Gastrocnemius medialis (tissue), 4 donors: ENCODE results near the gene COPS7A.
"Not testable (repeated sequence)": the region's sequence is repeated elsewhere in the genome, so short reads cannot be mapped to it uniquely, and the experiment has no call there.

Experiments used
- POLR2A ChIP-seq, 2 donors: fragments of 450-650 bp; IDR thresholded peaks; one replicate each; pipeline ENCODE4 v1.6.1; 2017; ENCODE audit warnings: antibody characterized with exemption in 2 of 2, mild to moderate bottlenecking in 2 of 2, moderate library complexity in 2 of 2
- TF ChIP-seq, protein P1 (sequence below), 5 experiments: fragments of 450-650 bp in 3 of 5; fragments of 200-600 bp in 2 of 5; sonication (generic) in 2 of 5; IDR thresholded peaks in 4 of 5; conservative IDR thresholded peaks in 1 of 5; 1 replicate in 4 of 5; 2 replicates in 1 of 5; pipeline ENCODE4 v1.5.1; 2016 to 2019; ENCODE audit warnings: antibody characterized with exemption in 5 of 5, mild to moderate bottlenecking in 3 of 5, moderate library complexity in 3 of 5

DNA sequence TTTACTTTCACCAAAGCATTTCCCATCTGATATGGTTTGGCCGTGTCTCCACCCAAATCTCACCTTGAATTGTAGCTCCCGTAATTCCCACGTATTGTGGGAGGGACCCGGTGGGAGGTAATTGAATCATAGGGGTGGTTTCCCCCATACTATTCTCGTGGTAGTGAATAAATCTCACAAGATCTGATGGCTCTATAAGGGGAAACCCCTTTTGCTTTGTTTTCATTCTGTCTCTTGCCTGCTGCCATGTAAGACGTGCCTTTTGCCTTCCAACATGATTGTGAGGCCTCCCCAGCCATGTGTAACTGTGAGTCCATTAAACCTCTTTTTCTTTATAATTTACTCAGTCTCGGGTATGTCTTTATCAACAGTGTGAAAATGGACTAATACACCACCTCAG lies 19.5 kb downstream of the COPS7A start:
- not testable (repeated sequence) for TF ChIP-seq POLR2A (IDR thresholded peaks at IDR 0.05)
- TF ChIP-seq, protein P1, sequence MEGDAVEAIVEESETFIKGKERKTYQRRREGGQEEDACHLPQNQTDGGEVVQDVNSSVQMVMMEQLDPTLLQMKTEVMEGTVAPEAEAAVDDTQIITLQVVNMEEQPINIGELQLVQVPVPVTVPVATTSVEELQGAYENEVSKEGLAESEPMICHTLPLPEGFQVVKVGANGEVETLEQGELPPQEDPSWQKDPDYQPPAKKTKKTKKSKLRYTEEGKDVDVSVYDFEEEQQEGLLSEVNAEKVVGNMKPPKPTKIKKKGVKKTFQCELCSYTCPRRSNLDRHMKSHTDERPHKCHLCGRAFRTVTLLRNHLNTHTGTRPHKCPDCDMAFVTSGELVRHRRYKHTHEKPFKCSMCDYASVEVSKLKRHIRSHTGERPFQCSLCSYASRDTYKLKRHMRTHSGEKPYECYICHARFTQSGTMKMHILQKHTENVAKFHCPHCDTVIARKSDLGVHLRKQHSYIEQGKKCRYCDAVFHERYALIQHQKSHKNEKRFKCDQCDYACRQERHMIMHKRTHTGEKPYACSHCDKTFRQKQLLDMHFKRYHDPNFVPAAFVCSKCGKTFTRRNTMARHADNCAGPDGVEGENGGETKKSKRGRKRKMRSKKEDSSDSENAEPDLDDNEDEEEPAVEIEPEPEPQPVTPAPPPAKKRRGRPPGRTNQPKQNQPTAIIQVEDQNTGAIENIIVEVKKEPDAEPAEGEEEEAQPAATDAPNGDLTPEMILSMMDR (IDR thresholded peaks at IDR 0.05 in 4 of 5, conservative IDR thresholded peaks at IDR 0.05 in 1 of 5): not testable (repeated sequence)
